HG03460 (cell line): ENCODE data around the gene PAFAH2.
"Not testable (repeated sequence)": the region's sequence is repeated elsewhere in the genome, so short reads cannot be mapped to it uniquely, and the experiment has no call there.

Source experiments
- ATAC-seq: cut with Tn5 transposase; IDR thresholded peaks from one replicate; pipeline ENCODE4 v1.9.1; 2021; ENCODE audit not compliant: unreplicated experiment

The PAFAH2 gene

GRCh38 chr1:25989440-25990234, 8.2 kb downstream of the PAFAH2 start:
- no peak for ATAC-seq

- ATAC-seq, result no peak
Measured at GRCh38 chr1:25987951-25988350, 9.9 kb downstream of the PAFAH2 start.

GRCh38 chr1:25986773-25987172, 11.1 kb downstream of the PAFAH2 start:
- ATAC-seq, result not testable (repeated sequence)

GRCh38 chr1:25985670-25986069, 12.2 kb downstream of the PAFAH2 start:
- ATAC-seq, result no peak

GRCh38 chr1:25985171-25985570, 12.7 kb downstream of the PAFAH2 start:
- no peak for ATAC-seq

- no peak for ATAC-seq
Measured at GRCh38 chr1:25979210-25979609, 18.7 kb downstream of the PAFAH2 start.

- no peak for ATAC-seq
Measured at GRCh38 chr1:25978403-25978802, 19.5 kb downstream of the PAFAH2 start.

- ATAC-seq, result no peak
Measured at GRCh38 chr1:25977801-25978200, 20.1 kb downstream of the PAFAH2 start.

GRCh38 chr1:25973610-25974321, 24.1 kb downstream of the PAFAH2 start:
- no peak for ATAC-seq

GRCh38 chr1:25971811-25972180, 26.1 kb downstream of the PAFAH2 start:
- no peak for ATAC-seq

- ATAC-seq, result no peak
Measured at GRCh38 chr1:25971066-25971810, 26.6 kb downstream of the PAFAH2 start.

- ATAC-seq, result no peak
Measured at GRCh38 chr1:25967308-25967707, 30.6 kb downstream of the PAFAH2 start.

GRCh38 chr1:25959611-25960010, 38.3 kb downstream of the PAFAH2 start:
- ATAC-seq, result no peak

GRCh38 chr1:25958465-25958864, 39.4 kb downstream of the PAFAH2 start:
- ATAC-seq, result no peak

GRCh38 chr1:25955553-25955952, 42.3 kb downstream of the PAFAH2 start:
- ATAC-seq, result no peak

- no peak for ATAC-seq
Measured at GRCh38 chr1:25954282-25954938, 43.5 kb downstream of the PAFAH2 start.

- ATAC-seq, result no peak
Measured at GRCh38 chr1:25952841-25953401, 44.9 kb downstream of the PAFAH2 start.

- no peak for ATAC-seq
Measured at GRCh38 chr1:25948641-25949040, 49.2 kb downstream of the PAFAH2 start.

- no peak for ATAC-seq
Measured at GRCh38 chr1:25947027-25947426, 50.8 kb downstream of the PAFAH2 start.

GRCh38 chr1:25945761-25946160, 52.1 kb downstream of the PAFAH2 start:
- no peak for ATAC-seq

- no peak for ATAC-seq
Measured at GRCh38 chr1:25944986-25945385, 52.9 kb downstream of the PAFAH2 start.
